Stimulated activated CD4-positive, alpha-beta T cell treated with anti-CD3 and anti-CD28 coated beads, Interleukin-15, amount 100 ng/mL, for 48 hours (primary cell): ENCODE measurements around the gene ATOSB.

Experiments used
- DNase-seq, 2 donors: peaks; one replicate each; pipeline ENCODE4 v3.0.0-alpha.2; 2020; ENCODE audit warnings: low read depth in 2 of 2

Gene ATOSB

DNA sequence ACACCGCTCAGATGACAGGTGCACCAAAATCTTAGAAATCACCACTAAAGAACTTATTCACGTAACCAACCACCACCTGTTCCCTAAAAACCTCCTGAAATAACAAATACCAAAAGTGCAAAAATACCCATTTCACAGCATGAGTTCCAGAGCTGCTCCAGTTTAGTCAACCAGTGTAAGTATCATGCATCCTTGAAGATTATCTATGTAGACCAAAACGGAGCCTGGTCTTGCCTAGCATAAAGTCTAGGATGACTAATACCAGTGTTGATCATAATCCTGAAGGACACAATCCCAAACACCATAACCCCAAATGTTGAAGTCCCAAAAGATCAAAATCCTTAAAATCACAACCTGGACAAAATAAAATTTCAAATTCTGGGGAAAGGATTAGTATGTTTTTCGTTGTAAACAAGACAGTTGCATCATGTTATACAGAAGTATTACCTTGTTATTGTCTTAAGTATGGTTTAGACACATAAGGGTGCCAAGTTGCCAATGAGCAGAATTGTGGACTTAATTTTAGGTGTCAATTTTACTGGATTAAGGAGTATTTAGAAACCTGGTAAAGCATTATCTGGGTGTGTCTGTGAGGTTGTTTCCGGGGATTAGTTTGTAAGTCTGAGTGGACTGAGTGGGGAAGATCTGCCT lies 61.4 kb downstream of the ATOSB start:
- no peak for DNase-seq
